Measurements from ENCODE around the gene BANK1.

- TF ChIP-seq POLR2A (IDR thresholded peaks at IDR 0.05; ENCODE audit: low read length) (no peak), GATA1 (IDR thresholded peaks at IDR 0.05; ENCODE audit: low read depth, low read length) (no peak)
Measured at GRCh38 chr4:101993842-101994775, 203.6 kb downstream of the BANK1 start.
